ENCODE measurements around the gene JAZF1.

Gene JAZF1

DNA sequence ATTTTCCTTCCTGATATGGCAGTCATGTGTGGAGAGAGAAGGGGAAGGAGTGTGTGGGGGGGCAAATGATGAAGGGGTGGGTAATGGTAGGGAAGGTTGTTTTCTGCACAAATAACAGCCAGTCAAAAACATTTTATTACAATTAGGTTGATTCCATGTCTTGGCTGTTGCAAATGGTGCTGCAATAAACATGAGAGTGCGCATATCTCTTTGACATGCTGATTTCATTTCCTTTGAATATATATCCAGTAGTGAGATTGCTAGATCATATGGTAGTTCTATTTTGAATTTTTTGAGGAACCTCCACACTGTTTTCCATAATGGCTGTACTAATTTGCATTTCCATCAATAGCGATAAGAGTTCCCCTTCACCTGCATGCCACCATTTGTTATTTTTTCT lies 10.6 kb upstream of the JAZF1 start:
- no peak for DNase-seq

DNA sequence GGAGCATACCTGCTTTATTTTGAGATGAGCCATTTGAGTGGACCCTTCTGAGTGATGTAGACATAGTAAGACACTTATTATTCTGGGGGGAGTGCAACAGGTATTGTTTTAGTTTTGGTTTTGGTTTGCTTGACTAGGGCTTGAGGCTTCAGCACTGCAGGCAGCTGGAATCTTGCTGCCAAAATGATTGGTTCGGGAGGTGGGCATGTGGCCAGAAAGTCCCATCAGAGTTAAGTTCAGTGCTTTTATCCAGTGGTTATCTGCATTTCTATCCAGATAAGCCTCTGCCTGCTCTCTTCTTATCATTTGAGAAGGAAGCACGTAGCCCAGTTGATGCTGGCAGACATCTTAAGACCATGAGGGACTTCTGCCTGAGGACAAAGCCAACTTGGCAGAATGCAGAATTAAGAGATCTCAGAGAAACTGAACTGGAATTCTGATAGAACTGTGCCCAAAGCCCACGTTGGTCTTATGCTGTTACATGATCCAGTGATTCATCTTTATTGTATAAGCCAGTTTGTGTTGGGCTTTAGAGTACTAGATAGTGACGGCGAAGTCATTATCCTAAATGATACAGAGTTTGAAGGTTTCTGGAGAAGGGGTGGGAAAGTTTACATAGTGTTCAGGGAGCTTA lies 9.6 kb upstream of the JAZF1 start:
- no peak for DNase-seq

DNA sequence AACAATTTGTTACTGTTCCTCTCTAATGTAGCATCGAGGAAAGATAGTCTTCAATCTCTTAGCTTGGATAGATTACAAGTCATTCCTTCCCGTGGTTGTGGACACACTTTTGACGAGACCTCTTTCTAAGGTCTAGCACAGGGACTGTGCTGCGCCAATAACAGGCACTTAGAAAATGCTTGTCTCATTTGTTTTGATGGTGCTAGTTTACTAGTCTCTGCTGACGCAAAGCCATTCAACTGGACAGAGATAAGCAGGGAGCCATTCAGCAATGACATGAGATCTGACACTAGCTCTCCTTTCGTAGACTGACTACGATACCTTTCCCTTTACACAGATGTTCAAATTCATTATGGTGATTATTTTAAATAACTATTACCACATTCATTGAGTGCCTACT lies 6.4 kb upstream of the JAZF1 start:
- DNase-seq: no peak

DNA sequence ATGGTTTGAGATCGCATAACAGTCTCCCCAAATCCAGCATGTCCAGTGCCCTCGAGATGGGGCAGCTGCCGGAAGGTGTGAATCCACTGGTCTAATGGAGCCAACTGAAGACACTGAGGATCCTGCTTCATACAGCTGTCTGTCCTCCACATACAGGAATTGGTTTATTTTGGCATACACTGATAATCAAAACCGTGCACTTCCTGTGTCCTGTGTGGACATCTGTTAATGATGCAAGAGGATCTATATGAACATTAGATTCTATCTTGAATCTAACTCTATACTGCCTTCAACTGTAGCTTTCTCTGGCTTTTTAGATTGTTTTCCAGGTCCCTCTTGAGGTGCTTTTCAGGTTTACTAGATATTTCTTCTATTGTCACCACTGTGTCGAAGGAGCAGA lies 3.0 kb upstream of the JAZF1 start:
- DNase-seq: no peak

DNA sequence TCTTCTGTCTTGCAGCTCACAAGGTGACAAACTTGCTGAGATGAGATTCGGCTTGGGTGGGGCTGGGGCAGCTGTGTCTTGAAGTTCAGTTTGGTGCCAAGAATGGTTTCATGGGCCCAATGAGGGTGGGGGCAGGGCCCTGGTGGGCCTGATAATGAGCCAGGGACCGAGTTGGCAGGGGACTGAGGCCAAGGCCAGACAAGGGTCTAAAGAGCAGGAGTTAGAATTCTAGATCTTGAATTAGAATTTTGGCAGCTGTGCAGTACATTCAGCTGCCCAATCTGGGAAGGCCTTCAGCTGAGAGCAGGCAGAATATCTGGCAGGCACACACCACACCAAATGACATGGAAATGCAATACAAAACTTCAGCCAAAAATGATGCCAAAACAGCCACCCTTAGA lies 1.5 kb upstream of the JAZF1 start:
- DNase-seq: no peak

DNA sequence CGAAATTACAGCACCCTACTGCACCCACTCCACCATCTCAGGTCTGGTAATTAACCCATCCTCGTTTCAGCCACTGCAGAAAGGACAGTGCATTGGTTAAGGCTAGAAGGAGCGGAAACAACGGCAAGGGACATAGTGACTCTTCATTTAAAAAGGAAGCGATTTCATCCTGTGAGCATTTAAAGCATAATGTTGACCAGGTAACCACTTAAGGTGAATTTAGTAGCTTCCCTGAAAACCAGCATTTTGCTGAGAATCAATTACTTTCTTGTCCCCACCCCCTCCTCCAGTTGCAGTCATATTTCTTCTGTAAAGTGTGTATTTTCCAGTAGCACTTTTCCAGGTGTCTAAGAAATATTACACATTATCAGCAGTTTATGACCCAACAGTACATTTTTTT lies 821 bp upstream of the JAZF1 start:
- DNase-seq: no peak

DNA sequence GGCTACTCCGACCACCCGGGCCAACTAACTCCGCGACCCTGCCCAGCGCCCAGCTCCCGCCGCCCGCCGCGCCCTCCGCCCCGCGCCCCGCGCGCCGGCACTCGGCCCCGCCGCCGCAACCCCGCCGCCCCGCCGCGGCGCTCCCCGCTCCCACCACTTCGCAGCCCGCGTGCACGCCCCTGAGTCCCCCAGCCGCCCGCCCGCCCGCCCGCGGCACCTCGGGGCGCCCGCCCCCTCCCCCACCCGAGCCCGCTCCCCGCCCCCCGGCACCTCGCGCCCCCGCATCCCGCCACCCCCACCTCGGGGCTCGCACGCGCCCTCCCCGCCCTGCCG lies 598 bp downstream of the JAZF1 start:
- DNase-seq: no peak

DNA sequence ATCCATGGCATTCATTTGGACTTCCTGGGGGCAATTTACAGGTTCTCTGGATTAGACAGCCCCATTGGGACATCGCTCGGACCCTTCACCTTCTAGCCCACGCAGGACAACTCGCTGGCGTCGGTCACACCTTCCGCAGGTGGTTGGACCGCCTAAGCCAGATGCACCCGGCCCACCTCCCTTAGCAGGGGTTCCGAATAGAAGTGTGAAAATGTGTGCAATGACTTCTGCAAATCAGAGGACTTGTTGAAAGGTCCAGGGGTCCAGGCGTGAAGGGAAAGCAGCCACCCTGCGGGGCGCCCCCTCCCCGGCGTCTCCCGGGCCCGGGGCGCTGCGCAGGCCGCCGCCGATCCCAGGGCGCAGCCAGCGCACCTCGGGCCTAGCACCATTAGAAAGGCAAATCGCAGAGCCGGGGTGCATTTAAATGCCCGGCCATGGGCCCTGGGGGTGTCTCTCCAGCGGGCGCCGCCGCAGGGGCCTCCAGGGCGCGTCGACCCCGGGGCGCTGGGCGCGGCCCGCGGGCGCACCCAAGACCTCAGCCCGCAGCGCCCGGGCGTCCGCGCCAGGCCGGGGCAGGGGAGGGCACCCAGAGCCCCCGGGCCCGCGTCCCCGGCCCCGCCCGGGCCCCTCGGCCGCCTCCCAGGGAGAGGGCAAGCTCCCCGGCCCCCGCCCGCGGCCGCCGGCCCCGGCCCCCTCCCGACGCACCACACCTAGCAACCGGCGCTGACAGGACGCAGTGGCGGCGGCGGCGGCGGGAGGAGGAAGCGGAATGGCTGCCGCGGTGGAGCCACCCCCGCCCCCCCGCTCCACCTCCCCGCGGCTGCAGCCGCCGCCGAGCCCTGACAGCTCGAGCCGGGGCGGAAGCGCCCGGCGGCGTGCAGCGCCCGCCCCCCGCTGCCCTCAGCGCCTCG lies 1.2 kb downstream of the JAZF1 start:
- DNase-seq: no peak

DNA sequence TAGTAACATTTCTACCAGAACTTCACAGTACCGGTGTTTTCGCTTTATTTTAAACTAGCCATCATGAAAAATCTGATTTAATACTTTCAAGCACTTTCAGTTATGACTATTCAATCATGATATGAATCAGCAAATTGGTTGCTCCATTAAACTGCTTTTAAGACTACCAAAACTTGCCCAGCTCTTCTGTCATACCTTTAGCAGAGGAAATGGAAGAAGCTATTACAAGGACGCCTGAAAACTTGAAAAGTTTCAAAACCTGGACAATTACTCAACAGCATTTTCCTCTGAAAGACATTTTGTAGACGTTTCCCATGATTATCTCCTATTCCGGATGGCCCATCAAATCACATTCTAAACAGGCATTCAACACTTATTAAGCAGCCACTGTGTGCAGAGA lies 2.0 kb downstream of the JAZF1 start:
- no peak for DNase-seq

DNA sequence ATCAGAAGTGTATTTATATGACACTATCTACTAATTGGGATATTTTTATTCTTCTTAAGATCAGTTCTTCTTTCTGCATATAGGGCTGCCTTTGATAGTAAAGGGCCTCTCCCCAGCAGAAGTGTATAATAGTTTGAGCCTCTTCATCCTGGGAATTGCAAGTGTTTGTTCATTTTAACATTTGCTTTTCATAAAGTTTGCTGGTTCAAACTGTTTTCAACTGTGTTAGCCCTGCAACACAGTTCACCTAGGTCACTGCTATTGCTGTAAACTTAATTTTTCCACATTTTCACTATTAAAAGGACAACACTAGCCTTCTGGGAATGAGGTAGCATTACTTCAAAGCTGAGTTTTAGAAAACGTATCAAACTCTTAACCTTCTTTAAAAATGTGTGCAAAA lies 2.8 kb downstream of the JAZF1 start:
- DNase-seq: no peak

DNA sequence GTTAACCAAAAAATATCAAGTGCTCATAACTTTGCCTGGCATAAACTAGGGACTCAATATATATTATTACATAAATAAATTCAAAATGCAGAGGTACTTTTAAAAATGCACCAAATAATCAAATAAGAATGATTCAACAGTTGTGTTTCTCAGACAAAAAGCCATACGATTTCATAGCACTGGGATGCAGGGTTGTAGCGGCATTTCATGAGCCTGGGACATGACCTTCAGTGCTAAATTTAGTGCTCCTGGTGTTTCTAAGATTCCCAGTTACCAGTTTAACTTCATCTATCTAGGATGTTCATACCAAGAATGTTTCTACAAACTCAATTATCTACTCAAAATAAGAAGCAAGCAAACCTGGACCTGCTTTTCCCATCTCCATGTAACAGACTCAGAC lies 4.0 kb downstream of the JAZF1 start:
- DNase-seq: no peak

DNA sequence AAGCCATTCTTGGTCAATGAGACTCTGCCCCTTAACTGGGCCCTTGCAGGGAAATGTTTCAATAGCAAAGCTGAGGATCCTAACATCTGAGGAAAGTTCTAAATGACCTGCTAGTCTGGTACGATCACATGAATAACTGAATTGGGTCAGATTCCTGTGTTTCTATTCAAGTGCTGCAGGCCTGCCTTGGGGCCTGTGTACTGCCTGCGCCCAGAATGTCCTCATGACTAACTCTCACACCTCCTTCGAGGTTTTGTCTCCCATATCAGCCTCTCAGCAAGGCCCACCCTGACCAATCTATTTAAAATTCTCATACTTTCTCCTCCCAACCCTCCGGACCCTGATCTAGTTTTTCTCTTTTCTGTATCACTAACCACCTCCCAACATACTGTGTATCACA lies 4.4 kb downstream of the JAZF1 start:
- no peak for DNase-seq

DNA sequence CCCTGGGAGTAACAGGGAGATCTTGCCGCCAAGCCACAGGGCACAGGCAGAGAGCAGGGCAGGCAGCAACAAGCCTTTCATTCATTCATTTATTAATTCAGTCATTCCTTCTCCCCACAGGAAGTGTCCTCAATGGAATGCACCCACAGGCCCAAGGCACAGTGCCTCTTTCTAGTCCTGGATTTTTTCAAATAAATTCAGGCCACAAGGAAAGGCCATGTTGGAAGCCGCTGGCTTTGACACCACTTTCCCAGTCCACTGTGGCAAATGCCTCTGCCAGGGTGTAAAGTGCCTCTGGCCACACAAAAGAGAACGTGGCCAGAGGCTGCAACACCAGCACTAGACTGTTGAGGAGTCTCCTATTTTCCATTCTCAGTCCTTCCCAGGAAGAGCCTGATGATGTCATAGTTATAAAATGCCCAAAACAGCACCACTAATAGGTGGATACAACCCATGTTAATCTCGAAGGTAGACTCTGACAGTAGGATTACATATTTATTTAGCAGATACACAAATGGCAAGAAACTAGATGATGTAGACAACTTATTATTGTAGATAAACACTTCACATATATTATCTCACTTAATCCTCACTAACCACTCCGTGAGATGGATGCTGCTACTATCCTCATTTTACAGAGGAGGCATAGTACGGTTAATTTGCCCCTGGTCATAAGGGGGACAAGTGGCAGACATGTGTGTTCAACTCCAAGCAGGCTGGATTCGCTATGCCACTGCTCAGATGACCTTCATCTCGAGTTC lies 5.5 kb downstream of the JAZF1 start:
- DNase-seq: no peak

DNA sequence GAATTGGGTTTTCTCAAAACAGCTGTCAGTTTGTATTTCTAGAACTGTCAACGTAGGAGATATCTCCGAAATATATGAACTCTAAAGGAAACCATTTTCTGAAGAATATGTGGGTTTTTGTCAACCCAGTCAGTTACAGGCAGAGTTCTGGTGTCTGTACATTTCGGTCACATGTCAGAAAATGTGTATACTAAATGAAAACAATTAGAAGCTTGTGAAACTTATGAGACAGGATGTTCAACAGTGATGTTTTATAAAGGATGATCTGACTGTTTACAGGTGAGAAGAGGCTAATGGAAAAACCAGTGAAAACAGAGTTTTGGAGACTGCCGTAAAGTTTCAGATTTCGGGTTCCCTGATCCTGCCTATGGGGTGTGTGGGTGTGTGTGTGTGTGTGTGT lies 6.2 kb downstream of the JAZF1 start:
- DNase-seq: no peak

DNA sequence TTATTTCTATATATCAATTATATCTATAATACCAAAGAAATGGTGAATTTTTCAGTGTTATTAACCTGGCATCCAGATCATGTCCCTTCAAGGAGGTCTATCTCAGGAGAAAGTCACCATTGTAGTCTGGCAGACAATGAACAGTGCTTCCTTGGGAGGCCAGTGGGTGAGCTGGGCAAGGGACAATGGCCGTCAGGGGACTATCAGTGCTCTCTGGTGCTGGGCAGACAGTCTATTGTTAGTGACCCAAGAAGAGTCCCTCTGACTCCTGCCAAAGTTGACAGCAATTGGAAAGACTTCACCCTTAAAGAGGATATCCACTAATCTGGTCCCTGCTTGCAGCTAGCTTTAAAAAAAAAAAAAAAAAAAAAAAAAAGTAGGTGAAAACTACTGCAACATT lies 7.1 kb downstream of the JAZF1 start:
- DNase-seq: no peak

DNA sequence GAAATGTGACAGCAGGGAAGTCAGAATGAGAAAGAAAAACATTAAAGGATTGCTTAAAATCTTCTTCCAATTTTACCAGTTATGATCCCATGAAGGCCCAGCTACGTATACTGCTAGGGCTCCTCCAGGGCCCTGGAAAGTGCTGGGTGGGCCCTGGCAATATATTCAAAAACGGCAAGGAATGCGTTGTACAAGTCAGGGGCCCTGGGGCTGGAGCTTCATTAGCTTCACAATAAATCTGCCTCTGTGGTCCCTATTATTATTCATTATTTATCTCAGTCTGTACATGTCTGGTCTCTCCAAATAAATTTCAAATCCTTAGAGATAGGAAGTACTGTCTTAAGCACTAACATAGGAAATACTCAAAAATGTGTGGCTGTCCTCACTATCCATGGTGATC lies 7.6 kb downstream of the JAZF1 start:
- DNase-seq: no peak

DNA sequence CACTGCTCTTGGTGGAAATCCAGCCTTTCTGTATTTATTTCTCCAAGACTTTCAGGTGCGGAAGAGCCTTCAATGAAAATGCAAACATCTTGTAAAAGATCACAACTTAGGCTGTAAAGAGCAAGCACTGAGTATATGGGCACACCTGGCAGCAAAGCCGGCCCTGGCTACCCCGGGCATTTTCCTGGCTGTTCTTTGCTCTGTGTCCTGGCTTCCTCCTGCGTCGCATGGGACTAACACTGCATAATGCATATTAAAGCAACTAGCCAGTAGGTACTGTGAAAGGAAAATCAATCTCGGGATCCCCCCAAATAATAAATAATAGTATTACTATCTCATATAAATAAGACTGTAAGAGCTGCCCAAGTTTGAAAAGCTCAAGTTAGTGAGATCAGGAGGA lies 9.9 kb downstream of the JAZF1 start:
- DNase-seq: no peak

DNA sequence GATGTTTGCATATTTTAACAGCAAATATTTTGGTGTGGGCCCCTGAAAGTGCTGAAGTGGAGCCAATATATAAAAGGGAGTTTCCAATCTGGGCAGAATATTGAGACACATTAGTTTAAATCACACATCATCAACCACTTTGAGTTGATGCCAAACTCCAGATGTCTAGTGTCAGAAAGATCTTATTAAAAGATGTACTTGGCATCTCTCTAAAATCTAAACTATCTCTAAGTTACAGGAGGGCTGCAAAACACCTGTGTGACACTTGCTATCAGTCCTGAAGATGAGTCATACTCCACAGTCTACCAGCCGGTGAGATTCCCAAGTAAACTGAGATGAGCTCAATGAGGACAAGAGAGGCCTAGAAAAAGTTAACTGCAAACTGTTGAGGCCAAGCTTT lies 11.4 kb downstream of the JAZF1 start:
- no peak for DNase-seq

DNA sequence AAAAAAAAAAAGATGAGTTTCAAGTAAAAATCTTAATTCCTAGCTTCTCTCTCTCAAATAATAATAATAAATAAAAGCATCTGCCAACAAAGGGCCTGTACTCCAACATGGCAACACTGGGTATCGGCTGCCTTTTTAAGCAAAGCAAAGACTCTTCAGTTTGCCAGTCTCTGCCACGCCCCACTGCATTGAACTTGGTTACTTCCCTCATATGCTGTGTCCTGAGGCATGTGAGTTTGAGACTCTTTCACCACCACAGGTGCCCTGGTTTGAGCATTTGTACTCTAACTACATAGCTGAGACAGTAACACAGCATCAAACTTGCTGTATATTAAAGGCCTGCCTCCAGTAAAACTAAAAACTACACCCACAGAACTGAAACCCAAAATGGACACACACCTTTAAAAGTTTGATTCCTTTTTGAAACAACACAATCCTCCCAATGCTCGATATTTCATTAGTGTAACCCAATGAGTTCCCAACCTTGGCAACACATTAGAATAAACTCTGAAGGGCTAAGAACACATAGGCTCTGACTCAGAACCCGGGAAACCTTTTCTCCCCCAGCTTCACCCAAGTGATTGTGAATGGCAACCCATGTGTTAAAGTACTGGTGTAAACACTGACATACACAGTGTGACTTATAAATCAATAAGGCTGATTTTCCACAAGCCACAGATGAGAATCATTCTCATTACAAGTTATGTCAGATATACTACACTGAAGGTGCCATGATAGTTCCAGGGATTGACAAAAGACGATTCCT lies 12.0 kb downstream of the JAZF1 start:
- no peak for DNase-seq

DNA sequence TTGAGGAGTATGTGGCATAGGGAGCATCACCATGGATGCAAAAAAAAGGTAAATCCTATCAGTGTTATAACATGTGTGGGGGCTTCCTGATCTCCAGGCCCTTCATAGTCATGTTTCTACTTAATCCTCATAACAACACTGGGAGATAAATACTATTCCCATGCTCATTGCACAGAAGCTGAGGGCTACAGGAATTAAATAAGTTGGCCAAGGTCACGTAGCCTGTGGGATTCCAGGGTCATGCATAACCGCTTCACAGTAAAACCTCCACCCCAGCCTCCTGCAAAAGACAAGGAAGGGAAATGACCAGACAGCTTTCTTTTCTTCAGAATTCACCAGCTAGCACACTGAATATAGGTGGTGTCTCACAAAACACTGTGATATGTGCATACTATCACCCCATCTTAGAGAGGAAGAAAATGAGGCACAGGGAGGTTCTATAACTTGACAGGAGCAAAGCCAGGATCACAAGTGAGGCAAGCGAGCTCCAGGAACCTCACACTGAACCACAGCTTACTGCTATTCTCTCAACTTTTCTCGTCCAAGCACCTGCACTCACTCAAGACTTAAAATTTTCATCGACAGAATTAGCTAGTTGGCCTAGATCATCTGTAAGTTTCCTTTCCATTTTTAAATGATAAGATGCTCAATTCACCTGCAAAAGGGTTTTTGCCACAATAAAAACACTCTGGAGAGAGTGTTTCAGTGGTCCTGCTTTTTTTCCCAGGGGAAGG lies 13.4 kb downstream of the JAZF1 start:
- DNase-seq: no peak

DNA sequence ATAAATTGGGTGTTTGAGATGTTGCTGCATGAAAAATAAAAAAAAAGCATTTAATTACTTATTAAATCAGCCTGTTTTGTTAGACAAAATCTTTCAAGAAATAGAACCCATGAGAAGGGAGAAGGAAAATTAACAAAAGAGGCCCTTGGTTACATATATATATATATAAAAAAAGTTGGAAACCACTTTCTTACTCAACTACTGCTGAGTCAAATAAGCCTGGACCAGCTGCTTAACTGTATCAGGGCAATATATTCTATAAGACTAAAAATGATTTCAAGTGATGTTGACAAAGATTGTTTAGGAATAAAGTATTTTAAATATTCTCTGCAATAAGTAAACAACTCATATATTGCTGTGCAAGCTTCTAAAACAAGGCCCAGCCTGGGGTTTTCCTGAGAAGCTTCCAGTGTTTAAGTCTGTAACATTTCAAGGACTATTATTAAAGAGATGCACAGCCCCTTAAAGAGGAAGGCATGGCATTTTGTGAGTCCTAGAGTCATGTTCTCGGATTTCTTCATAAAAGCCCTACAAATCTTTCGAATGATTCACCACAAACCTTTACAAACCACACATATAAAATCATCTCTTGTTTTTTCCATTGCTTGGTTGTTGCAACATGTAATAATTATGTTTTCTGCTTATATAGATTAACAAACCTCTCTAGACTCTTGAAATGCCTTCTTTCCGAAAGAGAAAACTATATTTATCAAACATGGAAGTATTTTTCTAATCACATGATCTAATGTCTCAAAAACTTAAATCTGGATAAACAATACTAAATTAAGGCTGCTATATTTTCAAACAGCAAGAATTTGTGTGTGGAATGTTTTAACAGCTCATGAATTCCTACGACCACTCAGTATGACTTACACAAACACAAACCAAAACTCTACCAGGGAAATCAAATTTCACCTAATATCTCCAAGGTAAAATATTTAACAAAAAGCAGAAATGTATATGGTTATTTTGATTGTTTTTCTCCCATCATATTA lies 14.3 kb downstream of the JAZF1 start:
- no peak for DNase-seq

Measured in NCI-H187 treated with DMSO at 0.1 percent for 48 hours (cell line).